NCI-H82 treated with DMSO at 0.1 percent for 48 hours (cell line): Measurements from ENCODE around the gene CATSPERB.
"Not testable (repeated sequence)": the region's sequence is repeated elsewhere in the genome, so short reads cannot be mapped to it uniquely, and the experiment has no call there.

Experiments used
- DNase-seq: peaks from one replicate; lab custom pipeline; 2025; ENCODE audit not compliant: unreplicated experiment; lab: John Stamatoyannopoulos, UW

Gene CATSPERB

DNA sequence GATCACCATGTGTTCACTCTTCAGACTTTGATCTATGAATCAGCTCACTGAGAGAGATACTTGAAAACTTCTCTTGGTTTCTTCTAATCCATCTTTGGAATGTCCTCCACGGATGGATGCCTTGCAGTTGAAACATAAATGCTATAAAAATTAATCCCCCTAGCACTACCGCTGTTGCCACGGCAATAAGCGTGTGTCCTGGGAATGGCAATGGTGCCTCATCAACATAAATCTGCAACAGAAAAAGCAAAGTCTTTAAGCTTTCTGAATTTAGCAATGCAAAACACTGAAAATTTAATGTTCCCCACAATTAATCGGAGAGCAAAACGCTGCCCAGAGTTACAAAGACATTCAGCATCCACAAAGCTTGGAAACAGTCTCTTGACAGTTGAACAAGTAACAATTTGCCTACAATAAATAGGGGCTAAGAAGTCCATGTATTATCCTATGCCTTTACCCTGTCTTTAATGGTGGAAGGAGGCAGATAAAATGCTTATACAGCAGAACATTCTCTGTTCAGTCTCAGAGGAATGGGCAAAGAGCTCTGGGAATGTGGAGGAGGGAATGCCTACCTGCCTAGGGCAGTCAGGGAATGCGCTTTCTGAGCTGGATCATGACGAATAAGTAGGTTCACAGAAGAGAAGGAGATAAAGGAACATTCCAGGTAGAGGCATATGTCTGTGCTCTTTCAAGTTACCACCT, 150.9 kb downstream of the CATSPERB start:
- no peak for DNase-seq

- DNase-seq: no peak
Measured at GRCh38 chr14:91577632-91578233, 154.2 kb downstream of the CATSPERB start.

DNA sequence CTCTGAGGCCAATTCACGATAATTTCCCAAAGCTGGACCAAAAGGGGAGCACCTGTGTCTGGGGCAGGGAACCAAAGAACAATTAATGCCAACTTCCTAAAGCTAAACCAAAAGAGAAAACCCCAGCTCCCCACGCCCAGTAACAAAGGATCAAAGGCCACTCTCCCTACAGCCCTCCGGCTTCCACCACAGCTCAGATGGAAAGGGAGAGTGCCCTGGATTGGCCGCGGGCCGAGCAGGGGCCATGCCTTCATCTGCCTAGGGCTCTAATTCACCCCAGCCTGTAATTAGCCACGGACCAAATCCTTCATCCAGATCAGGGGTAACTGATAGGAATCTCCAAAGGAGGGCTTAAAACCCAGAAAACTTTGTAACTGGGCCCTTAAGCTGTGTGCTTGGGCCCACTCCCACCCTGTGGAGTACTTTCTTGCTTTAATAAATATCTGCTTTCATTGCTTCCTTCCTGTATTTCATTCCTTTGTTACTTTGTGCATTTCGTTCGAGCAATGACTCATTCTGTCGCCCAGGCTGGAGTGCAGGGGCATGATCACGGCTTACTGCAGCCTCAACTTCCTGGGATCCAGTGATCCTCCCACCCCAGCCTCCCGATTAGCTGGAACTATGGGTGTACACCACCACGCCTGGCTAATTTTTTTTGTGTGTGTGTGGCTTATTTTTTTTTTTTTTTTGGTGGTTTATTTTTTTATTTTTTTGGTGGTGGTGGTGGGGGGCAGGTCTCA, 156.2 kb downstream of the CATSPERB start:
- DNase-seq: no peak

- no peak for DNase-seq
Measured at GRCh38 chr14:91573894-91574837, 157.7 kb downstream of the CATSPERB start.

DNA sequence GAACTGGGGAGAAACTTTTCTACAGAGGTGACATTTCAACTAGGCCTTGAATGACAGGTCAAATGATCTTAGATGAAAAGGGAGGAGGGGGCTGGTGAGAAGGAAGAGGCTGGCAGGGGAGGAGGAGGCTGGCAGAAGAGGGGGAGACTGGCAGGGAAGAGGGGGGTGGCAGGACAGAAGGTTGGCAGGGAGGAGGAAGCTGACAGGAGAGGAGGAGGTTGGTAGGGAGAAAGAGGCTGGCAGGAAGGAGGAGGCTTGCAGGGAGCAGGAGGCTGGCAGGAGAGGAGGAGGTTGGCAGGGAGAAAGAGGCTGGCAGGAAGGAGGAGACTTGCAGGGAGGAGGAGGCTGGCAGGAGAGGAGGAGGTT, 158.4 kb downstream of the CATSPERB start:
- DNase-seq: no peak

GRCh38 chr14:91570021-91570420, 161.9 kb downstream of the CATSPERB start:
- DNase-seq: peak; percentile 70

DNA sequence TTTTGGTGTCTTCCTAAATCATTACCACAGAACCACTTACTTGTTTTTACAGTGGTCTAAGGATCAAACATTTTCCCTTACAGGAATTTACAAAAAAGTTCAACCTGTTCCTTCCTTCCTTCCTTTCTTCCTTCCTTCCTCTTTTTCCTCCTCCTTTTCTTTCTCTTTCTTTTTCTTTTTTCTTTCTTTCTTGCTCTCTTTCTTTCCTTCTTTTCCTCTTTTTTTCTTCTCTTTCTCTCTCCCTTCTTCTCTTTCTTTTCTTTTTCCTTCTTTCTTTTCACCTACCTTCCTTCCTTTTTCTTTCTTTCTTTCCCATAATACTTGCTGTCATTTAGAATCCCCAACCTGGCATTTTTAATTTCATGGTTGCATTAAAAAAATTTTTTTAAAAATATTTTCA, 162.6 kb downstream of the CATSPERB start:
- no peak for DNase-seq

GRCh38 chr14:91568626-91569025, 163.3 kb downstream of the CATSPERB start:
- no peak for DNase-seq

DNA sequence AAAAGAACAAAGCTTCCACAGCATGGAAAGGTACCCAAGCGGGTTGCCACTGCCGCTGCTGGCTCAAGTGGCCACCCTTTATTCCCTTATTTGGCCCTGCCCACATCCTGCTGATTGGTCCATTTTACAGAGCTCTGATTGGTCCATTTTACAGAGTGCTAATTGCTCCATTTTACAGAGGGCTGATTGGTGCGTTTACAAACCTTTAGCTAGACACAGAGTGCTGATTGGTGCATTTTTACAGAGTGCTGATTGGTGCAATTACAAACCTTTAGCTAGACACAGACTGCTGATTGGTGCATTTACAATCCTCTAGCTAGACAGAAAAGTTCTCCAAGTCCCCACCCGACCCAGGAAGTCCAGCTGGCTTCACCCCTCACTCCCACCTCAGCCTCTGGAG, 164.1 kb downstream of the CATSPERB start:
- DNase-seq: not testable (repeated sequence)

- no peak for DNase-seq
Measured at GRCh38 chr14:91555531-91555930, 176.4 kb downstream of the CATSPERB start.

DNA sequence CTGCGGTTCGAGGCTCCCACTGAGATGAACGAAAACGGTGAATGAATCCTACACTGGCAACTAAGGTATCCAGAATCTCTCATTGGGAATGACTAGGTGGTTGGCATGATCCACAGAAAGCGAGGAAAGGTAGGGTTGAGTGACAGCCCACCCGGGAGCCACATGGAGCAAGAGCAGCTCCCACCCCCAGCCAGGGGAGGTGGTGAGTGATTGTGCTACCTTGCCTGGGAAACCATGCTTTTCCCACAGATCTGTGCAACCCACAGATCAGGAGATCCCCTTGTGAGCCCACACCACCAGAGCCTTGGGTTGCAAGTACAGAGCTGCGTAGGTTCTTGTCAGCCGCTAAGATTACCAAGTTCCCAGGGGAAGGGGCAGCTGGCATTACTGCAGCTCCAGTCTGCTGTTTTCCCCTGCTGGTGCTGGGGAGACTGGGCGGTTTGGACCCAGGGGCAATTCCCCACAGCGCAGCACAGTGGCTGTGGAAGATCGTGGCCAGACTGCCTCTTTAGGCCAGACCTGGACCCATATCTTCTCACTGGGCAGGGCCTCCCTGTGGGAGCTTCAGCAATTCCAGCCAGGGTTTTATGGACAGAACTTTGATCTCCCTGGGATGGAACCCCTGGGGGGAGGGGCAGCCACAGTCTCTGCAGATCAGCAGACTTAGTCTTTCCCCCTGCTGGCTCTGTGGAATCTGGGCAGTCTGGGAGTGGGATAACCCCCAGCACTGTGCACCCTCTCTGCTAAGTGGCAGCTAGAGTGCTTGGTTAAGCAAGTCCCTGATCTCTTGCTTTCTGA, 177.2 kb downstream of the CATSPERB start:
- DNase-seq: no peak

GRCh38 chr14:91548108-91548507, 183.8 kb downstream of the CATSPERB start:
- DNase-seq: no peak

- peak; percentile 97 for DNase-seq
Measured at GRCh38 chr14:91545946-91546716, 185.8 kb downstream of the CATSPERB start.

GRCh38 chr14:91545204-91545603, 186.7 kb downstream of the CATSPERB start:
- DNase-seq: no peak

DNA sequence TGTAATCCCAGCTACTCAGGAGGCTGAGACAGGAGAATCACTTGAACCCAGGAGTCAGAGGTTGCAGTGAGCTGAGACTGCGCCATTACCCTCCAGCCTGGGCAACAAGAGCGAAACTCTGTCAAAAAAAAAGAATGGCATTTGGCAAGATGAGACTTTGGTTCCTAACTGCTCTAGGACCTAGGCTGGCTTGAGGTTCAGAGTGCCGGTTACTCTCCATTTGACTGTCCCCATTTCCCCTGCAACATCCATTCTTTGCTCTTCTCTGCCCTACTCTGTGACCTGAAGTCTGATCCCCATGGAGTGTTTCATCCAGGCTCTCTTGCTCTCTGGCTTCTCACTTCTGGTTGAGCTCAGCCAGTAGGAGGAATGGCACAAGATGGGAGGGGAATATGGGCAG, 195.6 kb downstream of the CATSPERB start:
- no peak for DNase-seq

GRCh38 chr14:91534059-91534458, 197.8 kb downstream of the CATSPERB start:
- DNase-seq: not testable (repeated sequence)

GRCh38 chr14:91533623-91534022, 198.3 kb downstream of the CATSPERB start:
- no peak for DNase-seq
